Activated naive CD8-positive, alpha-beta T cell (primary cell): Measurements from ENCODE around the gene PTPN1.
A peak's percentile ranks its signal among the peaks of the same experiment; 100 is the strongest.
"Not testable (repeated sequence)": the region's sequence is repeated elsewhere in the genome, so short reads cannot be mapped to it uniquely, and the experiment has no call there.

Experiments used
- H3K27ac Mint-ChIP-seq: one replicate; pipeline ENCODE4 v1.8.0; 2021; ENCODE audit warnings: mixed read lengths
- H3K27me3 Mint-ChIP-seq: one replicate; pipeline ENCODE4 v1.8.0; 2021; ENCODE audit warnings: mixed read lengths
- H3K36me3 Mint-ChIP-seq: one replicate; pipeline ENCODE4 v1.8.0; 2021; ENCODE audit warnings: mixed read lengths
- H3K4me1 Mint-ChIP-seq: one replicate; pipeline ENCODE4 v1.8.0; 2021; ENCODE audit warnings: low read depth, mixed read lengths
- H3K4me3 Mint-ChIP-seq: one replicate; pipeline ENCODE4 v1.8.0; 2021; ENCODE audit warnings: mild to moderate bottlenecking, mixed read lengths
- H3K9me3 Mint-ChIP-seq: one replicate; pipeline ENCODE4 v1.8.0; 2021; ENCODE audit warnings: low read depth, mixed read lengths

The PTPN1 gene

GRCh38 chr20:50494428-50494827 lies 15.8 kb upstream of the PTPN1 start:
- Mint-ChIP-seq H3K9me3 (no peaks in the 10 kb centered on the region), H3K27me3 (no peaks in the 10 kb centered on the region), H3K4me1 (peaks cover 15% of the 10 kb centered on the region), H3K36me3 (no peaks in the 10 kb centered on the region), H3K4me3 (no peak overlapping the region), H3K27ac (no peak overlapping the region)

DNA sequence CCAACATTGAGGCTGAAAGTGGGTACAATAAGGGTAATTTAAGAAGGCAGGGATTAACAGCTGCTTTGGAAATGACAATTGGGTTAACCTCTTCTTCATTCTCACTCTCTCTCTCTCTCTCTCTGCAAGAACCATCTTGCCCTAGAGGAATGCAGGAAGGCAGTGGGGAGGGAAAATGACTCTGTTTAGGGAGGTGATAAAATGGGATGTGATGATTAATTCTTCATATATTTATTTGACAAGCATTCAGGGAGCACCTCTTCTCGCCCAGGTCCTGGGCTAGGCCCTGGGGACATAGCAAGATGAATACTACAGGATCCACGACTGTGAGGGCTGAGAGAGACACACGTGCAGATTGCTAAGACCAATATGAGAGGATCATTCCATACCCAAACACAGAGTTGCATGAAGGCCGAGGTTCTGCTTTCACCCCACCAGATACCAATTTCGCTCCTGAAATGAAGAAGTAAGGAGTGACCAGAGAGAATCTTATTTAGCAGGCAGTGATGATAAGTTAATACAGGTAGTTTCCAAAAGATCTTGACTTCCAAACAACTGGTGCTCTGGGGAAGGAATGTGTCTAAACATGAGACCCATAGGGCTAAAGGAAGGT lies 13.3 kb upstream of the PTPN1 start:
- H3K27ac Mint-ChIP-seq, result no peak overlapping the region
- no peaks in the 10 kb centered on the region for H3K36me3 Mint-ChIP-seq
- peaks cover 15% of the 10 kb centered on the region for H3K4me1 Mint-ChIP-seq
- no peaks in the 10 kb centered on the region for H3K27me3 Mint-ChIP-seq
- no peak overlapping the region for H3K4me3 Mint-ChIP-seq
- H3K9me3 Mint-ChIP-seq, result no peaks in the 10 kb centered on the region

- Mint-ChIP-seq H3K4me3 (no peak overlapping the region), H3K27ac (no peak overlapping the region), H3K27me3 (no peaks in the 10 kb centered on the region), H3K4me1 (peaks cover 8% of the 10 kb centered on the region), H3K36me3 (no peaks in the 10 kb centered on the region), H3K9me3 (no peaks in the 10 kb centered on the region)
Measured at GRCh38 chr20:50498071-50498776, 12.0 kb upstream of the PTPN1 start.

- no peaks in the 10 kb centered on the region for H3K27me3 Mint-ChIP-seq
- H3K4me3 Mint-ChIP-seq, result no peak overlapping the region
- H3K27ac Mint-ChIP-seq, result no peak overlapping the region
- H3K36me3 Mint-ChIP-seq, result no peaks in the 10 kb centered on the region
- H3K9me3 Mint-ChIP-seq, result no peaks in the 10 kb centered on the region
- no peaks in the 10 kb centered on the region for H3K4me1 Mint-ChIP-seq
Measured at GRCh38 chr20:50499938-50500337, 10.2 kb upstream of the PTPN1 start.

DNA sequence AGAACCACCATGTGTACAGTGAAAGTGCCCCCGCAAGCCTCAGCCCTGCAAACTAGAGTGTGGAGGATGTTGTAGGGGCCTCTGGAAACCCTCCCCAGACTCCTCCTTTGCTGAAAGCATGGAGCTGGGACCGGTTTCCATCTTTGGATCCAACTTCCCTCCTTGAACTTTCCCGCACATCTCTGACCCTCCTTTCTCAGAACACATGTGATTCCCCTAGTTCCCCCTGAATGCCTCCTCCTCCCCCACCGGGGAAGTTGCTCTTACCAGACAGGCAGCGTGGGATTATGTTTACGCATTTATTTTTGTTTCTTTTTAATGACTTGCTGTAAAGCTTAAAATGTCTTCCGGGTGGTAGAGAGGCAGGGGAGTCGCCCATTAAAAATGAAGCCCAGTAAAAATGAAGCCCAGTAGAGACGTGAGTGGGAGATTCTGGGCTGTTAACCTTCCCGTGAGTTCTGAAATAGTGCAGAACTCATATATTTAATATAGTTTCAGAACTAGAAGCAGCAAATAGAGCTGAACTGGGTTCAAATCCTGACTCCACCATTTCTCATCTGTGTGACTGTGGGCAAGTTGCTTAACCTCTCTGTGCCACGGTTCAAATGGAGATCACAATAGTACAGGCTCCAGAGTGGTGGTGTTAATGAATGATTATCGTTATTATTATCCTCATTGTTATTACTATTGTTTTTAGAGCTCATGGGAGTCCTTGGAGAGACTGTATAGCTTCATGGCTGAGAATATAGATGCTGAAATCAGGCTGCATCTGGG lies 8.0 kb upstream of the PTPN1 start:
- no peak overlapping the region for H3K27ac Mint-ChIP-seq
- no peaks in the 10 kb centered on the region for H3K36me3 Mint-ChIP-seq
- no peak overlapping the region for H3K4me3 Mint-ChIP-seq
- H3K27me3 Mint-ChIP-seq, result no peaks in the 10 kb centered on the region
- no peaks in the 10 kb centered on the region for H3K9me3 Mint-ChIP-seq
- H3K4me1 Mint-ChIP-seq, result no peaks in the 10 kb centered on the region

DNA sequence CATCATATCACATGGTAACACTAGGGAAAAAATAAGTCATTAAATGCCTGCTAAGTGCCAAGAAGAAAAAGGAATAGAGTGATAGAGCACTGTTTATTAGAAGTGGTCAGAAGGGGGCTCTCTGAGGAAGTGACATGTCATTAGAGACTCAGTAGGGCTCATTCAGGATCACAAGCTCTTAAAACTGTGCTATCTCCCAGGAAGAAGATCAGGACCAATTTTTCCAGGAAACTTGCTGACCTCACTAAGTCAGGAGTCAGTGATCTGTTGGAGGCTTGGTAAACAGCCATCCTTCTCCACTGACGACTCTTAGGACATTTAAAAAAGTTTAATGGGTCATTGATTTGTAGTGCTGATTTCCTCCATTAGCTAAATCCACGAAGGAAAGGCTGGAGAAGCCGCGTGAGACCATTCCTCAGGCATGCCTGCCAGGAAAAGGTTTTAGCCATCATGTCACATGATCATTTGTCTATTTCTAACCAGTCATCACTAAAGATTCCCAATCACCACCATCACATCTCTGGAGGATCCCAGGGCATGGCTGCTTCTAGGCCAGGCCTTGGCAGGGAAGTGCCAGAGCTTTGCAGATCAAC lies 5.9 kb upstream of the PTPN1 start:
- Mint-ChIP-seq H3K36me3 (no peaks in the 10 kb centered on the region), H3K9me3 (no peaks in the 10 kb centered on the region), H3K27me3 (no peaks in the 10 kb centered on the region), H3K4me1 (peaks cover 2% of the 10 kb centered on the region), H3K4me3 (no peak overlapping the region), H3K27ac (peak overlapping the region; percentile 59)

- H3K27ac Mint-ChIP-seq, result no peak overlapping the region
- no peaks in the 10 kb centered on the region for H3K9me3 Mint-ChIP-seq
- no peaks in the 10 kb centered on the region for H3K27me3 Mint-ChIP-seq
- H3K4me3 Mint-ChIP-seq, result no peak overlapping the region
- no peaks in the 10 kb centered on the region for H3K36me3 Mint-ChIP-seq
- H3K4me1 Mint-ChIP-seq, result peaks cover 10% of the 10 kb centered on the region
Measured at GRCh38 chr20:50506270-50506579, 4.0 kb upstream of the PTPN1 start.

DNA sequence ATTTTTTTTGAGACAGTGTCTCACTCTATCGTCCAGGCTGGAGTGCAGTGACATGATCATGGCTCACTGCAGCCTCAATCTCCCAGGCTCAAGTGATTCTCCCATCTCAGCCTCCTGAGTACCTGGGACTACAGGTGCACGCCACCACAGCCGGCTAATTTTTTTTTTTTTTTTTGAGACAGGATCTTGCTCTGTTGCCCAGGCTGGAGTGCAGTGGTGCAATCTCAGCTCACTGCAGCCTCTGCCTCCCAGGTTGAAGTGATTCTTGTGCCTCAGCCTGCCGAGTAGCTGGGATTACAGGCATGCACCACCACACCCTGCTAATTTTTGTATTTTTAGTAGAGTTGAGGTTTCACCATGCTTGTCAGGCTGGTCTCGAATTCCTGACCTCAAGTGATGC lies 2.4 kb upstream of the PTPN1 start:
- not testable (repeated sequence) for H3K27ac Mint-ChIP-seq, H3K4me3 Mint-ChIP-seq, H3K36me3 Mint-ChIP-seq, H3K27me3 Mint-ChIP-seq, H3K9me3 Mint-ChIP-seq
- peaks cover 25% of the 10 kb centered on the region for H3K4me1 Mint-ChIP-seq

- Mint-ChIP-seq H3K4me3 (peak overlapping the region; percentile 25), H3K36me3 (no peaks in the 10 kb centered on the region), H3K4me1 (peaks cover 30% of the 10 kb centered on the region)
Measured at GRCh38 chr20:50508171-50508755, 1.9 kb upstream of the PTPN1 start.

GRCh38 chr20:50510706-50511542 lies 741 bp downstream of the PTPN1 start:
- H3K9me3 Mint-ChIP-seq, result no peaks in the 10 kb centered on the region
- H3K4me1 Mint-ChIP-seq, result peaks cover 55% of the 10 kb centered on the region
- peak overlapping the region; percentile 87 for H3K27ac Mint-ChIP-seq
- no peaks in the 10 kb centered on the region for H3K27me3 Mint-ChIP-seq
- H3K36me3 Mint-ChIP-seq, result peaks cover 2% of the 10 kb centered on the region
- peak overlapping the region; percentile 95 for H3K4me3 Mint-ChIP-seq

More at GRCh38 chr20:50508171-50508755, 1.9 kb upstream of the PTPN1 start:
- Mint-ChIP-seq H3K9me3 (no peaks in the 10 kb centered on the region), H3K27me3 (no peaks in the 10 kb centered on the region), H3K27ac (peak overlapping the region; percentile 2)

DNA sequence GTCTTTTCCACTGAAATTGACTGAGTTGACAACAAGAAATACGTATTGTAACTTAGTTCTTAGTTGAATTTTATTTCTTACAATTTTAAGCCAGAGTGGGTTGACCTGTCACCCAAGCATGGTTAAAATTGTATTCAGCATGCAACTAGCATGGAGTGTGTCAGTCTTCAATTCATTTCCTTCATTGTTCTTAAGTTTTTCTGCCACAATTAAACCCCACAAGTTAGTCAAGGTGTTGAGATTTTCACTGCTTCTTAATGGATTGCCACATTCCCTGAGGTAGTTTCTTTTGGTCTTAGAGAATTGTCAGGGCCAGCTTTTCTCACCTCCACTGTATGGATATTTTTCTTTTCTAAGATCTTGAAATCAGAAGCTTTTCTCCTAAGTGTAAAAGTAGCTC lies 2.1 kb downstream of the PTPN1 start:
- Mint-ChIP-seq H3K36me3 (peaks cover 2% of the 10 kb centered on the region), H3K27ac (peak overlapping the region; percentile 85), H3K4me3 (peak overlapping the region; percentile 95), H3K27me3 (no peaks in the 10 kb centered on the region), H3K9me3 (no peaks in the 10 kb centered on the region), H3K4me1 (peaks cover 69% of the 10 kb centered on the region)

GRCh38 chr20:50513169-50514034 lies 3.2 kb downstream of the PTPN1 start:
- Mint-ChIP-seq H3K9me3 (no peaks in the 10 kb centered on the region), H3K27me3 (no peaks in the 10 kb centered on the region), H3K36me3 (peaks cover 2% of the 10 kb centered on the region), H3K4me1 (peaks cover 79% of the 10 kb centered on the region), H3K27ac (peak overlapping the region; percentile 99), H3K4me3 (peak overlapping the region; percentile 95)

DNA sequence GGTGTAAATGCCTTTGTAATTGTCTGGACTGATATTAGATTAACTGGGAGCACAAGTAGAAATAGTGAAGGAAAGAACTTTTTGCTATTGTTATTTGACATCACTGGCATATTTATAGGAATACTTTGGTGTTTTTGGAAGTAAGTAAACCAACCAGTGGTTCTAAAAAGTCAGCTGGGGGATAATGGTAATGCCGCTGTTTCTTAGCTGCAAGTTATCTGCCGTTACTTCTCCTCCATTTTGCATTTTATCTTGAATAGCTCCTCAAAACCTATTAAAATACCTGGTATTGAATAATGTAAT lies 3.8 kb downstream of the PTPN1 start:
- Mint-ChIP-seq H3K27me3 (no peaks in the 10 kb centered on the region), H3K4me3 (peak overlapping the region; percentile 95), H3K9me3 (no peaks in the 10 kb centered on the region), H3K4me1 (peaks cover 84% of the 10 kb centered on the region), H3K36me3 (peaks cover 2% of the 10 kb centered on the region), H3K27ac (peak overlapping the region; percentile 99)

- Mint-ChIP-seq H3K4me3 (peak overlapping the region; percentile 95), H3K36me3 (peaks cover 5% of the 10 kb centered on the region), H3K27ac (peak overlapping the region; percentile 99), H3K9me3 (no peaks in the 10 kb centered on the region), H3K27me3 (no peaks in the 10 kb centered on the region), H3K4me1 (peaks cover 88% of the 10 kb centered on the region)
Measured at GRCh38 chr20:50514750-50515149, 4.6 kb downstream of the PTPN1 start.
